HG03565 (cell line): ENCODE measurements around the gene COMMD2.

Experiments
- ATAC-seq: cut with Tn5 transposase; IDR thresholded peaks from one replicate; pipeline ENCODE4 v1.9.1; 2021; ENCODE audit warnings: mild to moderate bottlenecking, moderate library complexity; ENCODE audit not compliant: unreplicated experiment

COMMD2 gene

DNA sequence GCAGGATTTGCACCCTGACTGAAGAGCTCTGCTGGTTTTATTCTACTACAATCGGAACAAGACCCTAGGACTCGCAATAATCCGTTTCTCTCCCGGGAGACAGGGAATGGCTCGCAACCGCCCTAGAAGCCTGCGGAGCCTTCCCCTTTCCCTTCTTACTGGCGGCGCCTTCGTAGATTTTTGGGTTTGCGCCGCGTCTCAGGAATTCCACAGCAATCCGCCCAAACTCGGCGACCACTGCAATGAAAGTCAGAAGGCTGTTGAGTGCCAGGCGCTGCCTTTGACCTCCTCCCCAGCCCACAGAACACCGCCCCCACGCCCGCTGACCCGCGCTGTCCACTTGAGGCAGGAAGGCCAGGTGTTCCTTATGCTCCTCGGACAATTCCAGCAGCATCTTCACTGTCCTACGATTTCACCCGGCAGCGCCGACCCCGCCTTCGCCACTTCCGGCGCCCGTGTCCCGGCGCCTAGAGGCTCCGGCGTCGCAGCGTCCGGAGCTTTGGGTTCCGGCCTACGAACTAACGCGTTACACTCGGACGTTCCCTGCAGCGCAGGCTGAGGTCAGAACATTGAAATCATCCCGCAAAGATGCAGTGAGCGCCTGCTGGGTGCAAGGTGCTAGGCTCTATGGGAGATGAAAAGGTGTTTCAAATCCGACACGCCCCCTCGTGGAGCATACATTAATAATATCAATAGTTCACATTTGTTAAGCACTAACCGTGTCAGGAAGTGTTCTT is at the start of gene COMMD2:
TSS of gene COMMD2 (minus strand) at position 439 of the 737 bp plus-strand sequence. CDS start at position 394, 45 bp downstream.
- ATAC-seq, result peak; percentile 99

DNA sequence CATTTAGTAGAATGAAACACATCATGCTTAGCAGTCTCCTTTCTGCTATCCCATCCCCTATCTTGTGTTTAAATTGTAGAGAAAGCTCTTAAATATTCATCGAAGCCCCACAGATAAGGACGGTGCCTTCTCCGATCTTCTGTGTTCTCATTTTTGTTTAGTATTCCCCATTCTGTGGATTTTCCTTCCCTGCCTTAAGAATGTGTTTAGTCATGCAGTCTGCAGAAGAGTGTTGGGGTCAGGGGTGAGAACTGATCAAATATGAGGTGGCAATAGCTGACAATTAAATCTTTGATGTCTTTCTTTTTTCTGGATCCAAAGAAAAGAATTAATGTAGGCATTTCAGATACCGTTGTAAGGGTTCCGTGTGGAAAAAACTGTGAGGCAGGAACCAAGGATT is 49.4 kb upstream of the COMMD2 start:
- ATAC-seq, result no peak

DNA sequence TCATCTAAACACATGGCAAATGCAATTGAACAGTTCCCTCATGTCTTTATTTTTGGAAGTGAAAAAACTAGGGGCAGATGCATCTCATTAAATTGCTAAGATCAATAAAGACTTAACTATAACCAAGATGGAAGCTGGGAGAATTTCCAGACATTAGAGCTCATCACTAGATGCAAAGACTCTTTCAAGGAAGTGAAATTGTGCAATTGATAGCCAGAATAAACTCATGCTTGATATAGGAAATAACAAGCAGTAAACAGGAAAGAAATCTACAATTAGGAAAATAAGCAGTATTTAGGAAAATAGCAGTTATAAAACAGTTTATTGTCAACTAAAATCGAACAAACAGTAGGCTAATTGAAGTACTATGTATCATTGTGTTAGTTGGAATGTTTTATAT is 48.9 kb upstream of the COMMD2 start:
- ATAC-seq, result no peak

DNA sequence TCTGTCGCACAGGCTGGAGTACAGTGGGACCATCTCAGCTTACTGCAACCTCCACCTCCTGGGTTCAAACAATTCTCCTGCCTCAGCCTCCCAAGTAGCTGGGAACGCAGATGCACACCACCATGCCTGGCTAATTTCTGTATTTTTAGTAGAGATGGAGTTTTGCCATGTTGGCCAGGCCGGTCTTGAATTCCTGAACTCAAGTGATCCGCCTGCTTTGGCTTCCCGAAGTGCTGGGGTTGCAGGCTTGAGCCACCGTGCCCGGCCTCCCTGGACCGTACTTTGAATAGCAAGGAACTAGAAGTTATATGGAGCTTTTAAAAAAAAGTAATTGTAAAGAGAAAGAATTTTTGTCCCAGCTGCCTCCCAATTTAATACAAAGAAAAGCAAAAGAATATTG is 48.4 kb upstream of the COMMD2 start:
- ATAC-seq, result no peak

DNA sequence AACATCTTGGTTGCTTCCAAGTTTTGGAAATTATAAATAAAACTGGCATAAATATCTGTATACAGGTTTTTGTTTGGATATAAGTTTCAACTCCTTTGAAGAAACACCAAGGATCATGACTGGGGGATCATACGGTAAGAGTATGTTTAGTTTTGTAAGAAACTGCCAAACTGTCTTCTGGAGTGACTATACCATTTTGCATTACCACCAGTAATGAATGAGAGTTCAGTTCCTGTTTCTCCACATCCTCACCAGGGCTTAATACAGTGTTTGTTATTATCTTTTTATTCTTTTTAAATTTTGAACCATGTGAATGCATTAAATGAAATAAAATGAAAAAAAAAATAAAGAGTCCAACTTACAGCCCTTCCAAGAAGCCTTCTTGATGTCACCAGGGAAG is 43.7 kb upstream of the COMMD2 start:
- no peak for ATAC-seq

DNA sequence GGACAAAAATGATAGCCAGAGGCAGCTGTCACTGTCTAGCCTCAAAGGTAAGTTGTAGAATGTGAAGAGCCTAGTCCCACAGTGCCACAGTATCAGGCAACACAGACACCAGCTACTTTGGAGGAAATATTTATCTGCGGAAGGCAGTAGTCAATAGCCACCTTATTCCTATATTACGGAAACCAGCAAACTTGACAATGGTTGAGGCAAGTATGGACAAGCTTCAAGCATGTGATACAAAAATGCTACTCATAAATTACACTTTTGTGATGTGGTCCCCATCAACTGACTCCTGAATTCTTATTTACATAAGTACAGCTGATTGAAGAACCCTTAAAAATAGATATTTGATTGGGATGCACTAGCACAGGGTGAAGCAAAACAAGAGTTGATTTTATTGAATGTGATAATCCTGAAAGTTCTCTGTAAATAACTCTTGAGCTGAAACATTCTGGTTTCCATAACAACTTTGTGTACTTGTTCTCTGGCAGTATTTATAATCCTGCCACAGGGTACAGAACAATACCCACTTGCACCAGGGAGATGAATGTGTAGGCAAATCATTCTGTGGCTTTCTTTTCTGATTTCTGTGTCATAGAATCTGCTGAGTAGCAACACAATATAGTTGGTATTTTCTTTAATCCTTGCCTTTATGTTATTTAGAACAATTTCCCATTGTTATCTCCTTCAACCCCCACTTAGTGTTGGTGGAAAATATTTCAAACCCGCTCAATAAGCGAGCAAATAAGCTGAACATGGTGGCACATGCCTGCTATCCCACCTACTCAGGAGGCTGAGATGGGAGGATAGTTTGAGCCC is 40.4 kb upstream of the COMMD2 start, which contains the start of gene ANKUB1:
TSS of gene ANKUB1 (minus strand) at position 103 of the 819 bp plus-strand sequence. CDS start 188 bp downstream, outside the sequence.
- no peak for ATAC-seq

DNA sequence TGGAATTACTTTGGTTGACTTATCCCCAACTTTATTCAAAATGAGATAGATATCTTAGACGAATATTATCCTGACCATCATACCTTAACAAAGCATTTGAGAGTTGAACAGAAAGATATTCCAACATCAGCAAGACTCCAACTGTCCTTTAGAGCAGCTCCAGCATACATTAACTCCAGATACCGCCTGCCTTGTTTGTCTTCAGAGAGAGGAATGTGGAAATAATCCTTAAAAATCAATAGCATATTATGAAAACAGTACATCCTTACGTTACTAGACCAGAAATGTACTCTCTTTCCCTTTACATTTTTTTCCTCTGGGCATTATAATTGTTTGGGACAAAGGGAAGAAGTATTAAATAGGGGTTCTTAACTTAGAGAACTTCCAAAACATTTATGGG is 38.4 kb upstream of the COMMD2 start:
- ATAC-seq, result no peak

DNA sequence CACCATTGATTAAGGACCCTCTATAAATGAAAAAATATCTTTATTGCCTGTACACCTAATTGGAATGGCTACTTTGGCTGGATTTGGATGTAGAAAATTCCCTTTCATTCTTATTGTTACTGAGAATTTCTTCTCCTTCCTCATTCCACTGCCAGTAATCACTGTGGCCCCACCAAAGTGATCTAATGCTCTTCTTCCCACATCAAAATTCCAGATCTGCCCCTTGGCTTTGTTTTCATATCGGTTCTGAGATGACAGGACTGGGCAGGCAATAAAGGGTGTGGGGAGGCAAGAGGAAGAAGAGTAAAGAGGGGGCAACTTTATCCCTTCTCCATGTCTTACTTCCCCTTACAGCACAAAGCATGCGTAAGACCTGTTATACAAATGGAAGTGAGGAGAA is 38.0 kb upstream of the COMMD2 start:
- ATAC-seq, result no peak

DNA sequence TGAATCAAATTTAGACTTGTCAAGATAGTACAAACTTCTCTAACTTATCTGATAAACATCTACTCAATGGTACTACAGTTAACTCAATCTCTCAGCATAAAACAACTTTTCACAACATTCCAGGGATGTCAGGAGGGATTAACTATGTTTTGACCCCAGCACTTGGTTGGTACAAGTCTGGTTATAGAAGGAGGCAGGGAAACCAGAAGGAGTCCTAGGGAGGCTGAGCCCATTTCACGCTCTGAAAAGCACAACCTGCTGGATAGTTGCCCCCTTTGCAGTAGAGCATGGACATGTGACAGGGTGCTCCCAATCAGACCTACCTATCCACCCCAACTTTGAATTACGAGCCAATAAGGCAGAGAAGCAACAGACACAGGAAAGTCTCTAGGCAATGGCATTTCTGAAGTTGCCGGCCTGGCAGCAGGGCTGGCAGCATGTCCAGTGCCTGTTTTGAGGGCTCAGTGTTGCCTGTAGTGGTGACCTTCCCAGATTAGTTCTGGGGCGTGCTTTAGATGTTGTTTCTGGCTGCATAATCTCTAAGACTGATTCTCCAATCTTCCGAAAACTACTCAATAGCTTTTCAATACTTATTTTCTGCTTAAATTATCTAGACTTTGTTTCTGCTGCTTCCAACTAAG is 31.9 kb upstream of the COMMD2 start:
- ATAC-seq, result no peak

DNA sequence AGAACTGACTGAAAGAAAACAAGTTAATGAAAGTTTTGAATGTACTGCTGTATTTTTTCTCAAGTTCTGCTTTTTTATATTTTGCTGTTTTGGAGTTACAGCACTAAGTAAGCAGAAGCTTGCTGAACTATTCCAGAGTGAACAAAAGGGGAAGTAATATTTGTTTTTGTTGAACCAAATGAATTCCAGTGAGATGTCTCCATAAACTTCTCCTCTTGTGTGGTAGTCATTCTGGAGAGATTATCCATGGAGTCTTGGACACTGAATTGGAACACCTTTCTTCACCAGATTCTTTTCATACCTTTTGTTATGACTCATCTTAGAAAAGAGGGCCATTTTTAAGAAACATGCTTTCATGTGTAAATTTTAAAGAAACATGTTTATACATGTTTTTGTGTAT is 31.3 kb upstream of the COMMD2 start:
- ATAC-seq, result no peak

DNA sequence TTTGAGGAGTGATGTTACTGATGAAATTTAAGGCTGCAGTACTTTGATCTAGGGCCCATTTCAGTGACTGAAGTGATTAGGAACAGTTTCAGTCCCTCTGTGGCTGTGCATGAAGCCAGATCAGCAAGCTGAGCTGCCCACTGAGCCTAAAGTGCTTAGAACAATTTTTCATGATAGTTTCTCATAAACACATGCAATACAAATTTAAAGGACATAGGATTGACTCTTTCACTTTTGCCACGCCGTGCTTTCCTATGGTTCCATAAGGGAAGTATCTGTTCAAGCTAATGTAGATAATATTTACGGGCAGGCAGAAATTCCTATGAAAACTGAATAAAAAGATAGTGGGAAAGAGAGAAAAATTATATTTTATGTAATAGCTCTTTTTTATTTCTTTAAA is 29.5 kb upstream of the COMMD2 start:
- ATAC-seq, result no peak

DNA sequence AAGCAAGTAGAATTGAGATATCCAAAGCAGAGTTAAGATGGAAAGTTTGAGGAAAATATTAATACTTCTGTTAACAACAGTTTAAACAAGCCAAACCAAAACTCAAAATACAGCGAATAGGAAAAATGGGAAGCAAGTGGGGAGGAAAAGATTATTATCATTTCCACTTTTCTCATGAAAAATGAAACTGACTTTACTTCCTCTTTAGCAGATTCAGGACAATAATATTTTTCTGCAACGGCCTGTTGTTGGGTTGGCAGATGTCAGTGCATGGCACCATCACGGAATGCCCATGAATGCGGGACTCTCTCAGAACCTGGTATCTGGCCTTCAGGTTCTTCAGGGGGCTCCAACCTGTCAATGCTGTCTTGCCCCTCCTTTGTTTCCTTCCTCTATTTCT is 28.9 kb upstream of the COMMD2 start:
- no peak for ATAC-seq

DNA sequence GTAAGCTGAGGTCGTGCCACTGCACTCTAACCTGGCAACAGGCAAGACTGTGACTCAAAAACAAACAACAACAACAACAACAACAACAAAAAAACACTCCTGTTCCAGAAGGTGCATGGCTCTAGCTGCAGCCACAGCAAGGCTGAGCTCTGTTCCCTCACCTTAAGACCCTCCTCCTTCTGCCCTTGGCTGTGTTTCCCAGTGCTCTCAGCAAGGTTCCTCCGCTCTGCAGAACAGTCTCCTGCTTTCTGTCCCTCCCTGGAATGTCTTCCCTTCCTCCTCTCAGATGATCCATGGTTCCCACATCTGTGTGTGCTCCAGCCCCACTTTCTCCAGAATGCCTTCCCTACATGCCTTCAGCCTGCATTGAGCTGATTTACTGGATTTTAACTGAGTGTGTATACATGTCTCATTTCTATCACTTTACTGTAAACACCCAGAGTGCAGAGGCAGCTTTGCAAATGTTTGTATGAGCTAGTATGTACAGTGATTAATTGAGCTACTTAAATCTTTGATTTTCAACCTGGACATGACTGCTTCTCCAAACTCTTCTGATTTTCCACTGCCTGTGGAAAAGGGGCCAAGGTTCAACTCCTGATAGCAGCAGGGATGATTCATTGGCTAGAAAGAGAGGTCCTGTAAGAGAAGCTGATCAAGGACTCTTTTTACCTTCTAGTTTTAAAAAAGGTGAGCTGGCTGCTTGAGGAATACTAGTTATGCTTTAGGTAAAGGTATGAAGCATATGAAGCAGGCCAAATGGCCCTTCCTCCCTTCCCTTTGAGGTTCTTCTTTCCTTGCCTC is 25.3 kb upstream of the COMMD2 start:
- no peak for ATAC-seq

DNA sequence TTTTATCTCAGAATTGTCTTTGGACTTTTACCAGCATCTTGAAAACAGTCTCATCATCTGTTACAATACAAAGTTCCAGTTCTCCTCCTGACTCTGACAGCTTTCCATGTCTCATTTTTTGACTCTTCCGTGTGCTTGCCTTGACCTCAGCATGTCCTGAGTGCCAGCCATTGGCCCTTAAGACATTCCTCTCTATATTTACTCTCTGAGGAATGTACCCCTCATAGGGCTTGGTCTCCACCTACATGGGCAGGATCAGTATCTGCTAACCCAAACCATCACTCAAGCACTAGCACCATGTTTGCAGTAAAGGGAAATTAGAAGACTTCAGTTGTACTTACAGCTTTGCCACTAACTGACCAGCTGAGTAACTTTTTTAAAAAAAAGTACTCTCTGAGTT is 23.9 kb upstream of the COMMD2 start:
- no peak for ATAC-seq

DNA sequence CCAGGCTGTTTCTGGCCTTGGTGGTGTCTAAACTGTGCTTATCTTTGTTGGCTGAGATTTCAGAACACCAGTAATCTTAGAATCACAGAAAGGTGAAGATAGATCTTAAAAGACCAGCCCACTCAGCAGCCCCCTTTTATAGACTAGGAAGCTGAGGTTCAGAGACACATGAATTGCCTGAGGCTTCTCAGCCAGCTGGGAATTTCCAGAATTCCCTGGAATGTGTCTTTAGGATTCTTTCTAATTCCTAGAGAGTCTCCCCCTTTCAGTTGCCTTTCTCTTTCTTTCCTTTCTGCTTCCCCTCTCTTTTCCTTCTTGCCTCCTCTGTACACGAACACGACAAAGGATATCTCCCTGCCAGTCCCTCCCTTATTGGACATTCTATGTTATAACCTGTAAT is 20.6 kb upstream of the COMMD2 start:
- no peak for ATAC-seq

DNA sequence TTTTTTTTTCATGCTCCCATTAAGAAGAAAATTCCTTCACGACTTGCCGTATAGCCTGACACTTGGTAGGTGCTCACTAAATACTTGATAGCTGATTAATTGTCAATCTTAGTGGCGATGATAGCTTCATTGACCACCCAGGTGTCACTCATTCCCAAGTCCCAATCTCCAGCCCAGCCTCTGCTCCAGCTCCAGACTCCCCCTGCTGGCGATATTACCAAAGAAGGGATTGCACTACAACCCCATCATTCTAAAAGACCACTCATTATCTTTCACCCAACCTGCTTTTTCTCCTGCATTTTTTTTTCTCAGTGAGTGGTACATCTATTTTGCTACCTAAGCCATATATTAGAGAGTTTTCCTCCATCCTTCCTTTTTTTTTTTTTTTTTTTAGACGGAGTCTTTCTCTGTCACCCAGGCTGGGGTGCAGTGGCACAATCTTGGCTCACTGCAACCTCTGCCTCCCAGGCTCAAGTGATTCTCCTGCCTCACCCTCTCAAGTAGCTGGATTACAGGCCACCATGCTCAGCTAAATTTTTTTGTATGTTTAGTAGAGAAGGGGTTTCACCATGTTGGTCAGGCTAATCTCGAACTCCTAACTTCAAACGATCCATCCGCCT is 19.5 kb upstream of the COMMD2 start:
- no peak for ATAC-seq

DNA sequence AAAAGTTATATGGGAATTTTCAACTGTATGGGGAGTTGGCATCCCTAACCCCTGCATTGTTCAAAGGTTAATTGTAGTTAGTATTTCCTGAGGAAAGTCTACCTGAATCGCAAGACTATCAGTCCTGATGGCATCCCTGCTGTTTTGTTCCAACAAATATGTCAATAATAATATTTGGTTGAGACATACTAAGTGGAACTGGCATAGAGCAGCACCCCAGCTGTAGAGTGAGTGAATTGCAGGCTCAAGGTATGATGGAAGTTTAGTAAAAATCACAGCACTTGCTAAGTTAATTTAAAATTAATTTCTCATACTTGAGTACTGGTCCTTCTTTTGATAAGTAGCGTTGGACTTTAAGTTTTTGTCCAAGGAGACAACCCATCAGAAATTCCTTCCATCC is 18.0 kb upstream of the COMMD2 start:
- ATAC-seq, result no peak

DNA sequence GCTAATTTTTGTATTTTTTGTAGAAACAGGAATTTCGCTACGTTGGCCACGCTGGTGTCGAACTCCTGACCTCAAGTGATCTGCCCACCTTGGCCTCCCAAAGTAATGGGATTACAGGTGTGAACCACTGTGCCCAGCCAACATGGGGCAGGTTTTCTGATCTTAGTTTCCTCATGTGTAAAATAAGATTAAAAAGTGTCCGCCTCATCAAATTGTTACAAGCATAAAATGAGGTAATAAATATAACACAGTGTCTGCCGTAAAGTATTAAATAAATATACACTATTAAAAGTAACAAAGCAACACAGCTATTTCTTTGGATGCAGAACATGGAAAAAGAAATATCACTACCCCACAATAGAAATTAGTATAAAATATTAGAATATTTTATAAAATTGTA is 16.4 kb upstream of the COMMD2 start:
- no peak for ATAC-seq

DNA sequence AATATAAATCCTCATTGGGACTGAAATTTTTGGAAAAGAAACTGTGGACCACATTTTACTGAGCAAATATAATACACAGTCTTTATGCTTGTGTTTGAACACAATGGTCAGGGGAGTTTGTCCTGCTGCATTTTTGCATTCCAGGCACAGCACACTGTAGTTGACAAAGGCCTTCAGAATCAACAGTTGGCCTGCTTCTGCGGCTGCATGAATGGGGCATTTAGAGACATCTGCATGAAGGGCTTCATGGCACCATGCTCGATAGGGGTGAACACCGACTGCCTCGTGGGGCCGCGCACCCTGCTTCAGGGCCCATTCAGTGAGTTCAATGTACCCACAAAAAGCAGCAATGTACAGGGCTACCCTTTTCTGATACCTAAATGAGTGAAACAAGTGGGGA is 15.4 kb upstream of the COMMD2 start:
- no peak for ATAC-seq

DNA sequence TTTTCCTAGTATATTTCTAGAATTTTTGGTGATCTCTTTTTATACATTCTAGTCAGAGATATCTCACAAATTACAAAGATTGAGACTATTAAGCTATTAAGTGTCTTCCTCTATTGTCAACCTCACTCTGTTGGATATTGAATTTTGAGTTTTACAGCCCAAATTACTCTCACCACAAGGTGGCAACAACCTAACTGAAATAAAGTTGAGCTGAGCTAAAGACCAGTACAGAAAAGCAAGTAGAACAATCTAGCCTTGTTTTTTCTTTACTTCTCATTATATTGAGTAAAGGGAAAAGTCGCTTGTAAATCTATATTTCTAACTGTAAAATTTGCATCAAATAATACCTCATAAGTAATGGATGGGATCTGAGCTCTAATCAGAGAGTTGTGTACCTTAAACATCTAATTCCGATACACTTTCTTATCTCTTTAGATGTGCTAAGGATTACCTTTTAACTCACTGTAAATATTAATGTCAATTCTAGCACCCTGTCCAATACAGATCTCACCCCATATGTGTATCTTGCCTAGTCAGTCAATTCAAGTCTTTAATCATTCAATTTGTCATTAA is 13.6 kb upstream of the COMMD2 start:
- no peak for ATAC-seq
